ENCODE measurements around the gene PLXDC1.
A peak's percentile ranks its signal among the peaks of the same experiment; 100 is the strongest.

PLXDC1 gene

GRCh38 chr17:39015546-39015935, 135.9 kb downstream of the PLXDC1 start:
- FAIRE-seq (no peak), DNase-seq (ENCODE audit: low spot score) (no peak)

DNA sequence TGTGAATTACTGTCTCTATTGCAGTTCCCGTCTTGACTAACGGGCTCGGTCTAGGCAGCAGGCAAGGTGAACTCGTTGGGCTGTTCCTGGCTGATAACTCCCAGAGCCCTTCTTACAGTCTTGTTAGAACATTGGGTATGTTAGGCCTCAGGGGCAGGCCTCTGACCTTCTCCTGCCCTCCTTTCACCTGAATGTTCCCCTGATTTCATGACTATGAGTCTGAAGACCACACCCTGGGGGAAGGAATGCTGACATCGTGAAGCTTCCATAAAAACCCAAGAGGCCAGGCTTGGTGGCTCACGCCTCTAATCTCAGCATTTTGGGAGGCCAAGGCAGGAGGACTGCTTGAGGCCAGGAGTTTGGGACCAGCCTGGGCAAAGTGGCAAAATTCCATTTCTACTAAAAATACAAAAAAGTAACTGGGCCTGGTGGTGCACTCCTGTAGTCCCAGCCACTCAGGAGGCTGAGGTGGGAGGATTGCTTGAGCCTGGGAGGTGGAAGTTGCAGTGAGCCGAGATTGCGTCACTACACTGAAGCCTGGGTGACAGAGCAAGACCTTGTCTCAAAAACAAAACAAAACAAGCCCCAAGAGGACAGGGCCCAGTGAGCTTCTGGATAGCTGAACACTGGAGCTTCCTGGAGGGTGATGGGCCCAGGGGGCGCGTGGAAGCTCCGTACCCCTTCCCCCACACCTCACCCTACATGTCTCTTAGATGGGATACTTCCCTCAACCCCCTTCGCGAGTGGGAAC, 136.5 kb downstream of the PLXDC1 start:
- FAIRE-seq: no peak
- DNase-seq (ENCODE audit: low spot score): no peak

GRCh38 chr17:39014044-39014794, 137.2 kb downstream of the PLXDC1 start:
- DNase-seq (ENCODE audit: low spot score): peak; percentile 19

More at GRCh38 chr17:39014044-39014794, 137.2 kb downstream of the PLXDC1 start:
- FAIRE-seq: no peak
